ENCODE data around the gene CD46. TPM values are rescaled to one million over a fixed set of nuclear protein-coding genes. Genes with fewer than 3 reads are reported as not detected.

The CD46 gene
- total RNA-seq, 1 donor, result 92.3 TPM

GRCh38 chr1:207841293-207841692 is 89.4 kb downstream of the CD46 start:
- TF ChIP-seq CTCF (IDR thresholded peaks at IDR 0.05; ENCODE audit: insufficient read depth, low read length), result no peak
- DNase-seq (ENCODE audit: low read depth), result no peak
- H3K4me3 ChIP-seq (ENCODE audit: low read depth, low read length), result no peak overlapping the region

GRCh38 chr1:207841901-207842300 is 90.0 kb downstream of the CD46 start:
- no peak for DNase-seq (ENCODE audit: low read depth)
- H3K4me3 ChIP-seq (ENCODE audit: low read depth, low read length), result no peak overlapping the region
- TF ChIP-seq CTCF (IDR thresholded peaks at IDR 0.05; ENCODE audit: insufficient read depth, low read length), result no peak

- H3K4me3 ChIP-seq (ENCODE audit: low read depth, low read length), result no peak overlapping the region
- no peak for TF ChIP-seq CTCF (IDR thresholded peaks at IDR 0.05; ENCODE audit: insufficient read depth, low read length)
- DNase-seq (ENCODE audit: low read depth), result no peak
These were observed 90.7 kb downstream of the CD46 start for GRCh38 chr1:207842506-207842905.

GRCh38 chr1:207844371-207844770 is 92.5 kb downstream of the CD46 start:
- peak; percentile 47 for DNase-seq (ENCODE audit: low read depth)

More at GRCh38 chr1:207844371-207844770, 92.5 kb downstream of the CD46 start:
- no peak for TF ChIP-seq CTCF (IDR thresholded peaks at IDR 0.05; ENCODE audit: insufficient read depth, low read length)
- no peak overlapping the region for H3K4me3 ChIP-seq (ENCODE audit: low read depth, low read length)

Small RNA genes within 50 kb of the gene (small RNA-seq; reads per million reads assigned to genes)
- gene RNA5SP534, result not detected

Other genes with a start within 250 kb of the CD46 start
- gene CR1L, start 106.9 kb upstream of the CD46 start, total RNA-seq (ENCODE audit: low replicate concordance), result not detected in 2 replicates
- gene CD34, start 159.1 kb downstream of the CD46 start, total RNA-seq (ENCODE audit: low replicate concordance), result 0.27 and 4.8 TPM in 2 replicates

Measured in fibroblast of the aortic adventitia (primary cell).